HT1080 (cell line): ENCODE results near the gene CDC37L1. TPM values are rescaled to one million over a fixed set of nuclear protein-coding genes. Genes with fewer than 3 reads are reported as not detected.
"Not testable (repeated sequence)": the region's sequence is repeated elsewhere in the genome, so short reads cannot be mapped to it uniquely, and the experiment has no call there.

Source experiments
- DNase-seq: peaks from one replicate; pipeline ENCODE4 v3.0.0-alpha.2; 2015; ENCODE audit warnings: low read depth
- total RNA-seq: library from RNA; depleted of rRNA; stranded (reverse); fragments of >200 nt; shearing (Covaris generic); gene quantifications from 2 replicates; pipeline ENCODE4 v1.2.3, GENCODE V29; 2014; rRNA removed

Gene CDC37L1
- total RNA-seq, 1 experiment from 2014 or later, result 11.3 TPM

GRCh38 chr9:4750023-4750673, 70.8 kb downstream of the CDC37L1 start:
- peak; percentile 42 for DNase-seq

DNA sequence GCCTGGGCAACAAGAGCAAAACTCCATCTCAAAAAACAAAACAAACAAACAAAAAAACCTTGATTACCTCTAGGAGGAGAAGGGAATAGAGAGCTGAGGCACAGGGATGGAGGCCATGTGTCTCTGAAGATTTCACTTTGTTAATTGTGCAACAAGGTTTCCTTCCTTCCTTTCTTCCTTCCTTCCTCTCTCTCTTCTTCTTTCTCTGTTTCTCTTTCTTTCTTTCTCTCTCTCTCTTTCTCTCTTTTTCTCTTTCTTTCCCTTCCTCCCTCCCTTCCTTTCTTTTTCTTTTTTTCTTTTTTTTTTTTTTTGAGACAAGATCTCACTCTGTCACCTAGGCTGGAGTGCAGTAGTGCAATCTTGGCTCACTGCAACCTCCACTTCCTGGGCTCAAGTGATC, 75.2 kb downstream of the CDC37L1 start:
- DNase-seq, result not testable (repeated sequence)

- DNase-seq, result no peak
Measured at GRCh38 chr9:4755026-4755609, 75.7 kb downstream of the CDC37L1 start.

DNA sequence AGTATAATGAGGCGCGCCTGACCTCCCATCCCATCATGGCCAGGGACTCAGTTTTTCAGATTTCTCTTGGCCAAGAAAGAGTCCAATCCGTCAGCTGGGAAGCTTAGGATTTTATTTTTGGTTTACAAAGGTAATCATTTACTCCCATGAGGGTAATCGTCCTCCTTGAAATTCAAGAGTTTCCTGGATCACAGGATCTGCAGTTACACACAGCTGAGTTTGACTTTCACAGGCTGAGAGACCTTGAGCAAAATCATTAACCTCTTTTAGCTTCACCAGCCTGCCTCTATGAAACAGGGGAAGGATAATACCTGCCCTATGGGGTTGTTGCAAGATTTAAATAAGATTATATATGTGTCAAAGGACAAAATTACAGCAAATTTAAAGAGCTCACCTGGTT, 77.1 kb downstream of the CDC37L1 start:
- DNase-seq, result no peak

Other genes starting within 250 kb of the CDC37L1 start
- gene SLC1A1, start 189.1 kb upstream of the CDC37L1 start, total RNA-seq, result 0.10 and 0.13 TPM in 2 replicates
- 7.6 and 7.7 TPM in 2 replicates for gene PLPP6, start 17.3 kb upstream of the CDC37L1 start, total RNA-seq
- gene SPATA6L, start 13.1 kb upstream of the CDC37L1 start, total RNA-seq, result 0.92 and 1.0 TPM in 2 replicates
- gene AK3, start 61.6 kb downstream of the CDC37L1 start, total RNA-seq, result 55.9 and 88.8 TPM in 2 replicates
- gene RCL1, start 113.4 kb downstream of the CDC37L1 start, total RNA-seq, result 31.6 and 34.7 TPM in 2 replicates